GM19239 (cell line): ENCODE results near the gene SERHL2.
"Not testable (repeated sequence)": the region's sequence is repeated elsewhere in the genome, so short reads cannot be mapped to it uniquely, and the experiment has no call there.

Experiments
- DNase-seq: peaks from one replicate; pipeline ENCODE4 v3.0.0; 2011; ENCODE audit warnings: low spot score; ENCODE audit not compliant: insufficient read length
- FAIRE-seq: peaks from 2 replicates; lab custom pipeline; 2011; peaks lifted over from hg19 to GRCh38; lab: Jason Lieb, UNC

SERHL2 gene

GRCh38 chr22:42596863-42597530 lies 43.2 kb downstream of the SERHL2 start:
- FAIRE-seq: no peak
- no peak for DNase-seq

GRCh38 chr22:42601879-42602465 lies 48.2 kb downstream of the SERHL2 start:
- no peak for DNase-seq
- FAIRE-seq: no peak

- DNase-seq (no peak), FAIRE-seq (no peak)
Observed at GRCh38 chr22:42602470-42602869, 48.7 kb downstream of the SERHL2 start.

GRCh38 chr22:42603427-42603826 lies 49.7 kb downstream of the SERHL2 start:
- FAIRE-seq (no peak), DNase-seq (no peak)

- FAIRE-seq: no peak
- DNase-seq: no peak
Observed at GRCh38 chr22:42604403-42604802, 50.6 kb downstream of the SERHL2 start.

GRCh38 chr22:42607641-42608040 lies 53.9 kb downstream of the SERHL2 start:
- not testable (repeated sequence) for FAIRE-seq, DNase-seq

- DNase-seq: no peak
Observed at GRCh38 chr22:42608136-42608822, 54.5 kb downstream of the SERHL2 start.

GRCh38 chr22:42608823-42609361 lies 55.1 kb downstream of the SERHL2 start:
- no peak for FAIRE-seq
- DNase-seq: no peak

More at GRCh38 chr22:42608136-42608822, 54.5 kb downstream of the SERHL2 start:
- no peak for FAIRE-seq

GRCh38 chr22:42610186-42610585 lies 56.4 kb downstream of the SERHL2 start:
- DNase-seq (no peak), FAIRE-seq (no peak)

GRCh38 chr22:42611051-42611450 lies 57.3 kb downstream of the SERHL2 start:
- FAIRE-seq (no peak), DNase-seq (no peak)

GRCh38 chr22:42612336-42612735 lies 58.6 kb downstream of the SERHL2 start:
- FAIRE-seq: no peak

GRCh38 chr22:42613872-42614301 lies 60.1 kb downstream of the SERHL2 start:
- peak; percentile 48 for FAIRE-seq
- DNase-seq: no peak

More at GRCh38 chr22:42612336-42612735, 58.6 kb downstream of the SERHL2 start:
- DNase-seq: no peak

GRCh38 chr22:42614312-42615091 lies 60.7 kb downstream of the SERHL2 start, which contains the start of gene POLDIP3:
POLDIP3 (minus strand) TSS chr22:42614883; CDS start chr22:42614857, 26 bp downstream.
- FAIRE-seq: peak; percentile 99

GRCh38 chr22:42615092-42615859 lies 61.5 kb downstream of the SERHL2 start:
- DNase-seq (peak; percentile 86), FAIRE-seq (no peak)

More at GRCh38 chr22:42614312-42615091, 60.7 kb downstream of the SERHL2 start, which contains the start of gene POLDIP3:
- DNase-seq: peak; percentile 93

- not testable (repeated sequence) for FAIRE-seq, DNase-seq
Observed at GRCh38 chr22:42615860-42616175, 62.1 kb downstream of the SERHL2 start.

- no peak for DNase-seq
- FAIRE-seq: no peak
Observed at GRCh38 chr22:42617155-42617983, 63.6 kb downstream of the SERHL2 start.

- DNase-seq: no peak
- FAIRE-seq: no peak
Observed at GRCh38 chr22:42619261-42620063, 65.7 kb downstream of the SERHL2 start.

- no peak for FAIRE-seq
- DNase-seq: no peak
Observed at GRCh38 chr22:42620084-42620483, 66.3 kb downstream of the SERHL2 start.
